CD1c-positive myeloid dendritic cell (primary cell): Measurements from ENCODE around the gene OMA1.
"Not testable (repeated sequence)": the region's sequence is repeated elsewhere in the genome, so short reads cannot be mapped to it uniquely, and the experiment has no call there.

Experiments used
- DNase-seq: peaks from one replicate; pipeline ENCODE4 v3.0.0-alpha.2; 2016; ENCODE audit errors: extremely low spot score

OMA1 gene

DNA sequence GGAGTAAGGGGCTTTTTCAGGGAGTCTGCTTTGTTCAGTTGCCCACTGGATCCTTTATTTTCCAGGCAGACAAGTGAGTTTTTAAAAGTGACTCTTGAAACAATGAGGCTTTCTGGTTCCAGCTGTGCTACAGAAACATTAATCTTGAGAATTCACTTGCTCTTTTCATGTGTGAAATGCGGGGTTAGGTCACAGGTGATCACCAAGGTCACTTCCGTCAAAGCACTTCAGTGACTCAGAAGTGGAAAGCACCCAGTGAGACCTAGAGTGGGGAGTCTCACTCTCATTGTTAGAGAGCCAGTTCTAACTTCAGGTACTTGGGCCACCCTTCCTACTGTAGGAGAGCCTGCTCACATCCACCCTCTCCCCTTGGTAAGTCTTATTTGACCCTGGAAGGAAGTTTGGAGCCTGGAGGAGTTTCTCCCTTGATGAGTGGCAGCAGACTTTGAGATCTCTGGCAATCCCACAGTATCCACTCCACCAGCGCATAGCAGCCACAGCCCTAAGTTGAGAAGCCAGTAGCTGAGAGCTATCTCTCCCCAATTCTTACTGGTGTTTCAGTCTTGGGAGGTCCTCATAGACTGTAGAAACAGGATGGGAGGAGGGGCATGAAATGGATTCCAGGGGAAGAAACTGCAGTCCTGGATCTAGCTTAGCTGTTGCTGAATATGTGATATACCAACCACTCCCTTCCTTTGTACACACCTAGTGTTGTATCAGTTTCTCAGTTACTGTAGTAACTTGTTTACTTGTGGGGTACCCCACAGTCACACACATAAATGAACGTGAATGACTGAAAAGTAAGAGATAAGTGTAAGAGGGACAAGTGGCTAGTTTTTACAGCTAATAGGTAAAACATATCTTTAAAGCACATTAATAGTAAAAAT lies 27.4 kb upstream of the OMA1 start:
- no peak for DNase-seq

DNA sequence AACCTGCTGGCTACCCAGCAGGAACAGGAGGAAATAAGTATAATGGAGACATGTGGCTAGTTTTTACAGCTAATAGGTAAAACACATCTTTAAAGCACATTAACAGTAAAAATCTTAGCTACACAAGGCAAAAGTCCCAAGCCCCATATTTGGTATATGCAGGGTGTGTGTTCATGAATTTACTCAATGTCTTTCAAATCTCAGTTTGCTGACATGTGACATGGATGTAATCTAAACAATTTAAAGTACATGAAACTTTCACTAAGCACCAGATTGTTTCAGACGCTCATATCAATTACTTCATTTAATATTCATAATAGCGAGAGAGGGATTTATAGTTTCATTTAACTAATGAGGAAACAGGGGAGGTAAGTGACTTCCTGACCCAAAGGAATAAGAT lies 26.6 kb upstream of the OMA1 start:
- no peak for DNase-seq

DNA sequence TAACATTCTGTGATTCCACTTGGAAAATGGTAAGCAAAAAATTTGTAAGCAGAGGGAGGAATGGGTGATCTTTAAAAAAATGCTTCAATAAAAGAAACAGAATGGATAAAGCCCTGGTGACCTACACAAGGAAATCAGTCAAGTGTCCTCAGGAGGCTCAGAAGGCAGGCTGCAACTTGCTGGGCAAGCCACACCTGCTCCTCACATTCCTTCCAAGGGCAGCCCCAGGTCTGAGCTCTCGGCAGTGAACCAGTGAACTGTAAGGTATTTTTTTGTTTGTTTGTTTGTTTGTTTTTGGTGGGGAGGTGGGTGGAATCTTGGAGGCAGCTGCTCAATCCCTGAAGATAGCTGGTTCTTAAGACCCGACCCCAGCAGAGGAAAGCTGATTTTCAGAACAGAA lies 26.2 kb upstream of the OMA1 start:
- no peak for DNase-seq

DNA sequence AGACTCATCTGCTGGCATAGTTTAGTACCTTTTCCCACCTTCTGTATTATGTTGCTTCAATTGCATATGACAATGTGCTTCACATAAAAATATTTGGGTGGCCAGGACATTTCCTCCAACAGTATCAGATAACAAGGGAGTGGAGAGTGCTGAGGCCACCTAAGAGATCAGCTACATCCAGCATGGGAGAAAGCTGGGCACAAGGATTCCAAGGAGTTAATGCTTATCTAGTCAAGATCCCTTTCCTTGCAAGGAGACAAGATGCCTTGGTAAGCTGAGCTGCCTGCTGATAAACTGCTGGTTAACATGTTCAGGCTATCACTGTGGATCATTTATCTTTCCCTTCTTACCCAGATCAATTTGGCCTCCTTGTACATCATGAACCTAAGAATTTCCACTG lies 25.1 kb upstream of the OMA1 start:
- no peak for DNase-seq

- no peak for DNase-seq
Measured at GRCh38 chr1:58570817-58571216, 24.3 kb upstream of the OMA1 start.

DNA sequence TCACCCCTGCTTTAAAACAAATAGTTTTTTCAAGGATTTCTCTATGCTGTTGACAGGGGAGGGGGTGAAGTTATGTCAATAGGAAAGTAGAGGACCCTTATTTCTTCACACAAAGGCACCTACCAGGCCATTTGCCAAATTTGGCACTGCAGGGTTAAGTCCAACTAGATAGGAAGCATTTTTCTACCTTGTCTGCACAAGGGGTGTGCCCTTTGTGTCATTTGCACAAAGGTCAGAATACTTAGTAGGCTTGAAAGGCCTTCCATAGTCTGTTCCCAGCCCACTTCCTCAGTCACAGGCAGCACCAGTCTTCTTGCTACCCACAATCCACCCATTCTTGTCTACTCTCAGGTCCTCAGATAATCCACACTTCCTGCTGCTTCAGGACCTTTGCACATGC lies 23.6 kb upstream of the OMA1 start:
- no peak for DNase-seq

GRCh38 chr1:58568911-58569310 lies 22.4 kb upstream of the OMA1 start:
- DNase-seq = no peak

- no peak for DNase-seq
Measured at GRCh38 chr1:58568271-58568860, 21.8 kb upstream of the OMA1 start.

DNA sequence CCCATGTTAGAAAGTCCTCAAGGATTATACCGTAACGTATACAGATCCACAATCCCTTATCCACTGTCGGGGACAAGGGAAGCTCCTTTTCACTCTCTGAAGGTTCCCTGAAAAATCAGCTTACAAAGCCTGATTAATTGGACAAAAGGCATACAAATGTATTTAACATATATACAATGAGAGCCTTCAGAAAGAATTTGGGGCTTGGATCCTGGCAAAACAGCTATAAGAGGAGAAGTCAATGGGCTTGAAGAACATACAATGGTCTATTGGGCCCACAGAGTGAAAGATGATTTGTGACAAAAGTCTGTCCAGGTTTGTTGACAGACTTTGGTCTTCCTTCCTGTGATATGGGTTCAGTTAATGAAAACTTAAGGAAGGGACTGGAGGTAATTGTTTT lies 19.8 kb upstream of the OMA1 start:
- no peak for DNase-seq

DNA sequence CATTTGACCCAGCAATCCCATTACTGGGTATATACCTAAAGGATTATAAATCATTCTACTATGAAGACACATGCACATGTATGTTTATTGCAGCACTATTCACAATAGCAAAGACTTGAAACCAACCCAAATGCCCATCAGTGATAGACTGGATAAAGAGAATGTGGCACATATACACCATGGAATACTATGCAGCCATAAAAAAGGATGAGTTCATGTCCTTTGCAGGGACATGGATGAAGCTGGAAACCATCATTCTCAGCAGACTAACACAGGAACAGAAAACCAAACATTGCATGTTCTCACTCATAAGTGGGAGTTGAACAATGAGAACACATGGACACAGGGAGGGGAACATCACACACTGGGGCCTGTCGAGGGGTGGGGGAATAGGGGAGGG lies 17.2 kb upstream of the OMA1 start:
- DNase-seq = not testable (repeated sequence)

GRCh38 chr1:58561633-58562032 lies 15.1 kb upstream of the OMA1 start:
- DNase-seq = peak; percentile 87

DNA sequence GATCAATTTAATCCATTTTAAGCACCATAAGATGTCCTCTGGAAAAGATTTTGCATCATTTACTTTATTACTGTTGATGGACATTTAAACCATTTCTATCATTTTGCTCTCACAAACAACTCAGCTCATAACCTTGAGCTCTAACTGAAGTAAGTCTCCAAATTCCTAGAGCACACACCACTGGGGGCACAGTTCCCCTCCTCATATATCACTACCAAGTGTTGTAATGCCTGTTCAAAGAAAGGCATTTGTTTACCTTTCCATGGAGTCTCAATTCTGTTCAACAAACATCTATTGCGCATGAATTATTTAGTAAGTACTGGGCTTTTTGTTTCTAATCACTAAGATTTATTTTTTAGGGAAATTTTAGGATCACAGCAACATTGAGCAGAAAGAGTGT lies 8.9 kb upstream of the OMA1 start:
- no peak for DNase-seq

GRCh38 chr1:58551186-58552140 lies 4.9 kb upstream of the OMA1 start:
- DNase-seq = no peak

GRCh38 chr1:58549291-58549690 lies 2.8 kb upstream of the OMA1 start:
- not testable (repeated sequence) for DNase-seq

GRCh38 chr1:58548371-58548770 lies 1.8 kb upstream of the OMA1 start:
- DNase-seq = no peak

- peak; percentile 86 for DNase-seq
Measured at GRCh38 chr1:58545591-58546519, 671 bp downstream of the OMA1 start.

- no peak for DNase-seq
Measured at GRCh38 chr1:58543260-58543659, 3.3 kb downstream of the OMA1 start.

DNA sequence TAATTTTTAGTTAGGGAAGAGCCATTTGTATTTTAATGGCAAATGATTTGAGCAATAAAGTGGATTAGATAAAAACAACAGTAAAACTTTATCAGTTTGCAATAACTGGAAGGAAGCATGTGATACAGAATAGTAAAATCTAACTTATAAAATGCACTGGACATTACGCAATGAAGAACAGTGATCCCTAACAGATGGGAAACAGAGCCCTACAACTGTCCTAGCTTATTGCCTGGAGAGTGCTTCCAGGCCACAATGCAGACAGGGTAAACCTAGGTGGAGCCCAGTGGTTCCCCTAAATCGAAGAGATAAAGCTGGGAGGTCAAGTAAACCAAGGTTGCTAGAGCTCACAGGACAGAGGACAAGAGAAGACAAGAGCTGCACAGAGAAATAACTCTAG lies 7.0 kb downstream of the OMA1 start:
- no peak for DNase-seq

- DNase-seq = no peak
Measured at GRCh38 chr1:58538821-58539220, 7.7 kb downstream of the OMA1 start.

- DNase-seq = peak; percentile 26
Measured at GRCh38 chr1:58531842-58532241, 14.7 kb downstream of the OMA1 start.

DNA sequence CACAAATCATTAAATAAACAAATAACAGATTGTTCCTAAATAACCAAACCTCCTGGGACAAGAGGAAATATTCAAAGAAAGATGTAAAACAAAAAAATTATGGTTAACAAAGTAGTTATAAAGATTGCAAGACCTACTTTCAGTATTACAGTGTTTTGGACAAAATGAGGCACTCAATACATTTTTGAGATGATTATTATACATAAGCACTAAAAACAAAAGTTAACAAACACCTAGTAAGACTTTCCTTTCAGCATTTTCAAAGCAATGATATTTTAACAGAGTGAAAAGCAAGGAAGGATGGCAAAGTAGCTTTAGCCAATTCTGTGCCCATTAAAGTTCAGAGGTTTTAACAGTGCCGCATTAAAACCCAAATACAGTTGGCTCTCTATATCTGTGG lies 17.2 kb downstream of the OMA1 start:
- no peak for DNase-seq
